ENCODE data around the gene STMP1.

- TF ChIP-seq CTCF (conservative IDR thresholded peaks at IDR 0.05; ENCODE audit: low read depth, low read length), result no peak
- no peak for TF ChIP-seq BHLHE40 (IDR thresholded peaks at IDR 0.05; ENCODE audit: low read depth, low read length)
- no peak for TF ChIP-seq MAFK (IDR thresholded peaks at IDR 0.05; ENCODE audit: low read depth, low read length)
Observed at GRCh38 chr7:135653340-135654080, 8.8 kb upstream of the STMP1 start.

All from IMR-90 (cell line).